ENCODE results near the gene LRP1-AS.
A peak's percentile ranks its signal among the peaks of the same experiment; 100 is the strongest.

Gene LRP1-AS

DNA sequence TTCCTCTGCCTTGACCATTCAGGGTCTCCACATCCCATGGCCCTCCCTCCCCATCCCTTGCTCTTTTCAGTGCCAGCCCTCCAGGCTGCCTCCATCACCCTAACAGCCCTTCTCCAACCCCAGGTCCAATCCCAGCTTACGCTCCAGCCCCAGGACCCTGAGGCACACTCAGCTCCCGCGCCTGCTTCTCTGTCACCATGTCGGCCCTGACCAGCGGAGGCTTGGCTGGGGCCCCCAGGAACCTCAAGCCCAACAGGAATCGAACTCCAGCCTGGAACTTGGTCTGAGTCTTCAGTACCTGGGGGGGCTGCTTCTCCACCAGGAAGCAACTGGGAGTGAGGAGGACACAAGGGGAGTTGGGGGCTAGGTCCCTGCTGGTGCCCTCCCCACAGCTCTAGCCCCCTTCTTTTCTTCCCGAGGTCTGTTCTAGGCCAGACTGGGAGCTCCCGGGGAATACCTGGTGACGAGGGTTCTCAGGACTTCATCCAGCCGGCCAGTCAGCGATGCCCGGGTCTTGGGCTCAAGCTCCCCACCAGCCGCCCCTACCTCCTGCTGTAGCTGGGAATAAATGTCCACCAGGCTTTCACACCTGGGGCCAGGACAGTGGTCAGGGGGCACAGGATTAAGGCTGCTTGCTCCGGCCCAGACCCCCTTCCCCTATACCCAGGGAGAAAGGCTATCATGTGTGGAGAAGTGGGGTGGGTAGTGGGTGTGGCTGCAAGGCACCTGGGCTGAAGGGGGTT is 42.2 kb downstream of the LRP1-AS start:
- Histone ChIP-seq H3K9ac (ENCODE audit: low read length) (no peak overlapping the region), H3K23ac (ENCODE audit: low read length in 2 of 2) (no peak overlapping the region), H2BK120ac (ENCODE audit: low read depth, low read length) (no peak overlapping the region), H3K4me2 (ENCODE audit: low read length, poor library complexity, severe bottlenecking) (no peak overlapping the region), H4K8ac (ENCODE audit: low read length) (peak overlapping the region; percentile 7), H3K36me3 (ENCODE audit: control insufficient read depth in 1 of 2, insufficient read depth in 2 of 2, low read depth in 1 of 2, low read length in 2 of 2) (peaks cover 46 to 67% of the 10 kb centered on the region in 2 experiments), H3K27me3 (ENCODE audit: control insufficient read depth in 1 of 2, insufficient read depth in 1 of 2, low read length in 2 of 2) (no peaks in the 10 kb centered on the region), H2BK12ac (ENCODE audit: low read length in 2 of 2) (no peak overlapping the region), H2BK5ac (ENCODE audit: low read depth, low read length, poor library complexity, severe bottlenecking) (no peak overlapping the region), H3K4me3 (ENCODE audit: insufficient read depth in 1 of 2, low read depth in 1 of 2, low read length in 2 of 2) (no peak overlapping the region), H2BK15ac (ENCODE audit: low read depth, poor library complexity, severe bottlenecking) (no peak overlapping the region), H3K14ac (ENCODE audit: low read length in 2 of 2) (no peak overlapping the region), H3K79me1 (replicated peaks; ENCODE audit: low read length, poor library complexity, severe bottlenecking) (peaks cover 18% of the 10 kb centered on the region), H3K27ac (ENCODE audit: low read length, poor library complexity, severe bottlenecking) (no peak overlapping the region), H3K9me3 (ENCODE audit: control insufficient read depth, low read length) (no peaks in the 10 kb centered on the region), H3K18ac (ENCODE audit: low read depth in 1 of 2, low read length in 2 of 2) (no peak overlapping the region), H4K91ac (ENCODE audit: low read length) (no peak overlapping the region), H2AK5ac (ENCODE audit: low read length, severe bottlenecking) (no peak overlapping the region), H3K4ac (ENCODE audit: low read depth in 1 of 2, low read length in 2 of 2) (no peak overlapping the region), H3K4me1 (ENCODE audit: control insufficient read depth, insufficient read depth, low read depth, low read length) (peaks cover 15% of the 10 kb centered on the region), H2AFZ (ENCODE audit: low read depth, low read length) (no peak overlapping the region)
- no peak for DNase-seq
- WGBS: 96% methylated on average over 13 of the region's 14 CpGs

DNA sequence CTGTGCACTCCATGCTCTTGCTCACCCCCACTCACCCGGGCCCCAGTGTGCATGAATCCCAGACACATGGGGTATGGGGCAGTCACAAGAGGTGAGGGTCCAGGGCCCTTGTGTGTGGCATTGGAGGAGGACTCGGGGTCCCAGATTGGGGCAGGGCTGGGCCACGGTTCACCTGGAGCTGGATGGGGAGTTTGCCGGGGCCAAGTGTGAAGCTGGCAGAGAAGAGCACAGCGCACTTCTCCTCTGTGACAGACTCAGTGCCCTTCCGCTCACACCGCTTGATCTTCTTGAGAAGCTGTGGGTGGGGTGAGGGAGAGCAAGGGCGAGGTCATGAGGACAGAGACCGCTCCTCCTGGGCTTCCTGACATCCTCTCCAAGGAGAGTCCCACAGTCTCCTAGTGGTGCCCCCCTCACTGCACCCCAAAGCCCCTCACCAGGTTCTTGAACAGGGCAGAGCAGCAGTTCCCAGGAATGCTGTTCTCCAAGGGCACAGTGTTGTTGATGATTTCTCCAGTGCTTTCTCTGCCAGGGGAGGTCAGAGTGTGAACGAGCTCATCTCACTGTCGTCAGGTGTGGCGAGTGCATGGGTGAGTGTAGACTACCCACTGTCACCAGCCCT is 43.0 kb downstream of the LRP1-AS start:
- no peak overlapping the region for H2AFZ ChIP-seq (ENCODE audit: low read depth, low read length)
- no peak overlapping the region for H2BK5ac ChIP-seq (ENCODE audit: low read depth, low read length, poor library complexity, severe bottlenecking)
- H3K9ac ChIP-seq (ENCODE audit: low read length): no peak overlapping the region
- no peak overlapping the region for H3K14ac ChIP-seq (ENCODE audit: low read length in 2 of 2)
- no peak overlapping the region for H3K4ac ChIP-seq (ENCODE audit: low read depth in 1 of 2, low read length in 2 of 2)
- no peak overlapping the region for H3K18ac ChIP-seq (ENCODE audit: low read depth in 1 of 2, low read length in 2 of 2)
- H3K27ac ChIP-seq (ENCODE audit: low read length, poor library complexity, severe bottlenecking): no peak overlapping the region
- H3K23ac ChIP-seq (ENCODE audit: low read length in 2 of 2): no peak overlapping the region
- no peak overlapping the region for H3K4me3 ChIP-seq (ENCODE audit: insufficient read depth in 1 of 2, low read depth in 1 of 2, low read length in 2 of 2)
- H3K79me1 ChIP-seq (replicated peaks; ENCODE audit: low read length, poor library complexity, severe bottlenecking): peaks cover 21% of the 10 kb centered on the region
- H2AK5ac ChIP-seq (ENCODE audit: low read length, severe bottlenecking): no peak overlapping the region
- H2BK15ac ChIP-seq (ENCODE audit: low read depth, poor library complexity, severe bottlenecking): no peak overlapping the region
- no peak overlapping the region for H4K8ac ChIP-seq (ENCODE audit: low read length)
- H3K4me1 ChIP-seq (ENCODE audit: control insufficient read depth, insufficient read depth, low read depth, low read length): peaks cover 9% of the 10 kb centered on the region
- DNase-seq: no peak
- no peaks in the 10 kb centered on the region for H3K27me3 ChIP-seq (ENCODE audit: control insufficient read depth in 1 of 2, insufficient read depth in 1 of 2, low read length in 2 of 2)
- H2BK120ac ChIP-seq (ENCODE audit: low read depth, low read length): no peak overlapping the region
- H3K9me3 ChIP-seq (ENCODE audit: control insufficient read depth, low read length): no peaks in the 10 kb centered on the region
- H3K4me2 ChIP-seq (ENCODE audit: low read length, poor library complexity, severe bottlenecking): no peak overlapping the region
- no peak overlapping the region for H4K91ac ChIP-seq (ENCODE audit: low read length)
- WGBS: 98% methylated on average over 11 of the region's 12 CpGs
- H2BK12ac ChIP-seq (ENCODE audit: low read length in 2 of 2): no peak overlapping the region
- H3K36me3 ChIP-seq (ENCODE audit: control insufficient read depth in 1 of 2, insufficient read depth in 2 of 2, low read depth in 1 of 2, low read length in 2 of 2): peaks cover 53 to 75% of the 10 kb centered on the region in 2 experiments

DNA sequence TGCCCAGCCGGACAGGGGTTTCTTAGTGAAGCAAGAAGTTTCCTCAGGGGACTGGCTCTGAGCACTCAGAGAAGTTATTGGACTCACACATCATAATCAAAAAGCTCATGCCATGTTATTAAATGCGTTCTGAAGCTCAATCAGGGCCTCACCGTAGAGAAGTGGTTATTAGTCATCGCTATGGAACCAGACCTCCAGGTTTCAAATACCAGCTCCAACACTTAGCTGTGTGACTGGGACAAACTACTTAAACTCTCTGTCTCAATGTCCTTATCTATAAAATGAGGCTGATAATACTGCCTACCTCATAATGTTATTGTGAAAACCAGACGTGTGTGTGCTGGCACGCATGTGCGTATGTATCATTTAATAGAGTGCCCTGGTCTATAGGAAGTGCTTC is 43.6 kb downstream of the LRP1-AS start:
- Histone ChIP-seq H2BK12ac (ENCODE audit: low read length in 2 of 2) (no peak overlapping the region), H3K4me1 (ENCODE audit: control insufficient read depth, insufficient read depth, low read depth, low read length) (peaks cover 9% of the 10 kb centered on the region), H3K4me3 (ENCODE audit: insufficient read depth in 1 of 2, low read depth in 1 of 2, low read length in 2 of 2) (no peak overlapping the region), H2BK15ac (ENCODE audit: low read depth, poor library complexity, severe bottlenecking) (no peak overlapping the region), H3K9ac (ENCODE audit: low read length) (no peak overlapping the region), H2BK5ac (ENCODE audit: low read depth, low read length, poor library complexity, severe bottlenecking) (no peak overlapping the region), H3K79me1 (replicated peaks; ENCODE audit: low read length, poor library complexity, severe bottlenecking) (peaks cover 21% of the 10 kb centered on the region), H3K36me3 (ENCODE audit: control insufficient read depth in 1 of 2, insufficient read depth in 2 of 2, low read depth in 1 of 2, low read length in 2 of 2) (peaks cover 58 to 80% of the 10 kb centered on the region in 2 experiments), H4K91ac (ENCODE audit: low read length) (no peak overlapping the region), H3K18ac (ENCODE audit: low read depth in 1 of 2, low read length in 2 of 2) (no peak overlapping the region), H2AK5ac (ENCODE audit: low read length, severe bottlenecking) (no peak overlapping the region), H3K14ac (ENCODE audit: low read length in 2 of 2) (no peak overlapping the region), H3K27ac (ENCODE audit: low read length, poor library complexity, severe bottlenecking) (no peak overlapping the region), H2BK120ac (ENCODE audit: low read depth, low read length) (no peak overlapping the region), H3K9me3 (ENCODE audit: control insufficient read depth, low read length) (no peaks in the 10 kb centered on the region), H3K4ac (ENCODE audit: low read depth in 1 of 2, low read length in 2 of 2) (no peak overlapping the region), H2AFZ (ENCODE audit: low read depth, low read length) (no peak overlapping the region), H3K23ac (ENCODE audit: low read length in 2 of 2) (no peak overlapping the region), H4K8ac (ENCODE audit: low read length) (no peak overlapping the region), H3K4me2 (ENCODE audit: low read length, poor library complexity, severe bottlenecking) (no peak overlapping the region), H3K27me3 (ENCODE audit: control insufficient read depth in 1 of 2, insufficient read depth in 1 of 2, low read length in 2 of 2) (no peaks in the 10 kb centered on the region)
- 83% methylated on average over 7 of the region's 7 CpGs for WGBS
- no peak for DNase-seq

DNA sequence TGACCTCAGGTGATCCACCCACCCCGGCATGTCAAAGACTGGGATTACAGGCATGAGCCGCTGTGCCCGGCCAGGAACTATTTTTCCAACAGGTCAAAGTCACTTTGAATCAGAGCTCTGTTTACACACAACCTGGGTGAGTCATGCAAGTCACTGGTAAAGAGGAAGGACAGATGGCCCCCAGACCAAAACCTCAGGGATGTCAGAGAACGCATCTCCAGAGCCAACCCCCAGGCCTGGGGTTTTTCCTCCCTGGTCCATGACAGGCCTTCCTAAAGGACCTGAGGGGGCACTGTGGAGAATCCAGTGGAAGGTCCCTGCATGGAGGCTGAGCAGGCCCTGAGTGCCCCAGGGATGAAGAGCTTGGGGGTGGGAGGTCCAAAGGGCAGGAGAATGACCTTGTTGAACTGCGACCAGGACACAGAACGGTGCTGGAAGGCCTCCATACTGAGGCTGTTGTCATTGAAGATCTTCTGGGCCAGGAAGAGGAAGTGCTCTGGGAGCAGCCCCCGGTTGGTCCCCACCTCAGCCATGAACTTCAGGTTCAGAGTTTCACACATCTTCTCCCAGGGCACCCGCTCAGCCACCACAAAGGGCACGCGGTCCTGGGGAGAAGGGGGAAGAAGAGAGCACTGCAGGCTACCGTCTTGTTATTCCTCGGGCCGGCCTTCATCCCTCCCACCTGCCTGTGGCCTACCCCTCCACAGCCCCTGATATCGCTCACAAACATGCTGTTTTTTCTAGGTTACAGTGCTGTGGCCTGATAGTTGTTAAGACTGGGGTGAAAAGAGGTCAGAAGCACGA is 45.3 kb downstream of the LRP1-AS start:
- no peaks in the 10 kb centered on the region for H3K27me3 ChIP-seq (ENCODE audit: control insufficient read depth in 1 of 2, insufficient read depth in 1 of 2, low read length in 2 of 2)
- no peak overlapping the region for H3K27ac ChIP-seq (ENCODE audit: low read length, poor library complexity, severe bottlenecking)
- no peak overlapping the region for H2BK12ac ChIP-seq (ENCODE audit: low read length in 2 of 2)
- H3K9me3 ChIP-seq (ENCODE audit: control insufficient read depth, low read length): no peaks in the 10 kb centered on the region
- H3K9ac ChIP-seq (ENCODE audit: low read length): peak overlapping the region; percentile 24
- H4K91ac ChIP-seq (ENCODE audit: low read length): no peak overlapping the region
- no peak overlapping the region for H2AFZ ChIP-seq (ENCODE audit: low read depth, low read length)
- H2BK5ac ChIP-seq (ENCODE audit: low read depth, low read length, poor library complexity, severe bottlenecking): no peak overlapping the region
- H3K14ac ChIP-seq (ENCODE audit: low read length in 2 of 2): no peak overlapping the region
- peaks cover 9% of the 10 kb centered on the region for H3K79me1 ChIP-seq (replicated peaks; ENCODE audit: low read length, poor library complexity, severe bottlenecking)
- H3K4me1 ChIP-seq (ENCODE audit: control insufficient read depth, insufficient read depth, low read depth, low read length): peaks cover 6% of the 10 kb centered on the region
- no peak overlapping the region for H3K18ac ChIP-seq (ENCODE audit: low read depth in 1 of 2, low read length in 2 of 2)
- 66% methylated on average over 7 of the region's 15 CpGs for WGBS
- no peak overlapping the region for H3K23ac ChIP-seq (ENCODE audit: low read length in 2 of 2)
- H2BK15ac ChIP-seq (ENCODE audit: low read depth, poor library complexity, severe bottlenecking): no peak overlapping the region
- no peak overlapping the region for H3K4me2 ChIP-seq (ENCODE audit: low read length, poor library complexity, severe bottlenecking)
- H2AK5ac ChIP-seq (ENCODE audit: low read length, severe bottlenecking): no peak overlapping the region
- no peak overlapping the region for H4K8ac ChIP-seq (ENCODE audit: low read length)
- peak; percentile 91 for DNase-seq
- no peak overlapping the region for H3K4ac ChIP-seq (ENCODE audit: low read depth in 1 of 2, low read length in 2 of 2)
- H3K4me3 ChIP-seq (ENCODE audit: insufficient read depth in 1 of 2, low read depth in 1 of 2, low read length in 2 of 2): no peak overlapping the region
- H3K36me3 ChIP-seq (ENCODE audit: control insufficient read depth in 1 of 2, insufficient read depth in 2 of 2, low read depth in 1 of 2, low read length in 2 of 2): peaks cover 59 to 83% of the 10 kb centered on the region in 2 experiments
- no peak overlapping the region for H2BK120ac ChIP-seq (ENCODE audit: low read depth, low read length)

Data from mesenchymal stem cell (in vitro differentiated cells and primary cell).